ENCODE results near the gene MYO9B. TPM values are rescaled to one million over a fixed set of nuclear protein-coding genes. Genes with fewer than 3 reads are reported as not detected.

MYO9B gene
- total RNA-seq, 1 experiment from 2014 or later = 74.6 TPM

- Histone ChIP-seq H3K36me3 (ENCODE audit: control insufficient read depth in 1 of 2, insufficient read depth in 2 of 2, low read length in 2 of 2) (peaks cover 4% of the 10 kb centered on the region in 2 experiments; a peak in 3 of 4 replicates), H3K9ac (ENCODE audit: low read length) (no peak overlapping the region), H3K27ac (ENCODE audit: low read depth, low read length) (no peak overlapping the region), H3K9me3 (ENCODE audit: control insufficient read depth in 1 of 2, insufficient read depth in 1 of 2, low read depth in 1 of 2, low read length in 2 of 2) (no peaks in the 10 kb centered on the region), H4K20me1 (ENCODE audit: insufficient read depth) (no peaks in the 10 kb centered on the region), H3K4me3 (replicated peaks in 1 of 2; ENCODE audit: low read depth in 1 of 2, low read length in 2 of 2) (no peak overlapping the region), H3K4me1 (ENCODE audit: control insufficient read depth in 1 of 2, insufficient read depth in 2 of 2, low read length in 2 of 2) (peaks cover 18 to 19% of the 10 kb centered on the region in 2 experiments), H3K9me2 (ENCODE audit: insufficient read depth) (no peaks in the 10 kb centered on the region), H2AFZ (ENCODE audit: low read depth, low read length, poor library complexity, severe bottlenecking) (no peak overlapping the region), H3K4me2 (ENCODE audit: low read length) (no peak overlapping the region), H3K27me3 (ENCODE audit: insufficient read depth, low read length) (no peaks in the 10 kb centered on the region), H3K79me2 (ENCODE audit: insufficient read depth, low read length) (peaks cover 67% of the 10 kb centered on the region)
- DNase-seq (ENCODE audit: low read depth, low spot score) (no peak), ATAC-seq (no peak)
- ChIA-PET CTCF (no interaction called here), POLR2A (no interaction called here), RAD21 (ENCODE audit: low non-redundant PET in 1 of 2, low total read pairs in 2 of 2, uncharacterized antibody in 2 of 2, unreplicated experiment in 2 of 2) (no interaction called here)
- BruUV-seq (replicated peaks) = no TSS peak
- intact Hi-C loops (cut with micrococcal nuclease) = no loop called here
- TF ChIP-seq CEBPB (IDR thresholded peaks at IDR 0.05; ENCODE audit: low read depth) (no peak), FOSL1 (IDR thresholded peaks at IDR 0.05; ENCODE audit: low read depth) (no peak), EGR1 (IDR thresholded peaks at IDR 0.05; ENCODE audit: low read depth) (no peak)
These were observed 36.2 kb downstream of the MYO9B start for GRCh38 chr19:17111766-17112165.

GRCh38 chr19:17112271-17112670 is 36.7 kb downstream of the MYO9B start:
- no peak overlapping the region for H2AFZ ChIP-seq (ENCODE audit: low read depth, low read length, poor library complexity, severe bottlenecking)
- H3K36me3 ChIP-seq (ENCODE audit: control insufficient read depth in 1 of 2, insufficient read depth in 2 of 2, low read length in 2 of 2) = peaks cover 4% of the 10 kb centered on the region in 2 experiments; a peak in 3 of 4 replicates
- H3K79me2 ChIP-seq (ENCODE audit: insufficient read depth, low read length) = peaks cover 67% of the 10 kb centered on the region
- H3K9me2 ChIP-seq (ENCODE audit: insufficient read depth) = no peaks in the 10 kb centered on the region
- H3K27me3 ChIP-seq (ENCODE audit: insufficient read depth, low read length) = no peaks in the 10 kb centered on the region
- intact Hi-C loops (cut with micrococcal nuclease) = no loop called here
- RAD21 ChIA-PET (ENCODE audit: low non-redundant PET in 1 of 2, low total read pairs in 2 of 2, uncharacterized antibody in 2 of 2, unreplicated experiment in 2 of 2) = no interaction called here
- H4K20me1 ChIP-seq (ENCODE audit: insufficient read depth) = no peaks in the 10 kb centered on the region
- H3K4me2 ChIP-seq (ENCODE audit: low read length) = no peak overlapping the region
- no peaks in the 10 kb centered on the region for H3K9me3 ChIP-seq (ENCODE audit: control insufficient read depth in 1 of 2, insufficient read depth in 1 of 2, low read depth in 1 of 2, low read length in 2 of 2)
- POLR2A ChIA-PET = no interaction called here
- no peak overlapping the region for H3K9ac ChIP-seq (ENCODE audit: low read length)
- BruUV-seq (replicated peaks) = no TSS peak
- peaks cover 14 to 15% of the 10 kb centered on the region in 2 experiments for H3K4me1 ChIP-seq (ENCODE audit: control insufficient read depth in 1 of 2, insufficient read depth in 2 of 2, low read length in 2 of 2)
- H3K4me3 ChIP-seq (replicated peaks in 1 of 2; ENCODE audit: low read depth in 1 of 2, low read length in 2 of 2) = no peak overlapping the region
- no peak for ATAC-seq
- CTCF ChIA-PET = no interaction called here
- no peak for DNase-seq (ENCODE audit: low read depth, low spot score)
- no peak overlapping the region for H3K27ac ChIP-seq (ENCODE audit: low read depth, low read length)
- TF ChIP-seq POLR2AphosphoS5 (IDR thresholded peaks at IDR 0.05; ENCODE audit: low read depth, low read length) (no peak), CTCF (IDR thresholded peaks at IDR 0.05 in 2 of 3, conservative IDR thresholded peaks at IDR 0.05 in 1 of 3; ENCODE audit: borderline replicate concordance in 1 of 3, insufficient read depth in 1 of 3, low read depth in 2 of 3, low read length in 2 of 3) (no peak), CBX3 (IDR thresholded peaks at IDR 0.05; ENCODE audit: low read depth) (no peak), RAD21 (IDR thresholded peaks at IDR 0.05; ENCODE audit: low read depth) (no peak), SP1 (IDR thresholded peaks at IDR 0.05; ENCODE audit: low read depth) (no peak), POLR2A (IDR thresholded peaks at IDR 0.05; ENCODE audit: borderline replicate concordance, extremely low read depth, insufficient read depth, insufficient read length) (no peak), SRF (IDR thresholded peaks at IDR 0.05; ENCODE audit: low read depth) (no peak), ZBTB33 (IDR thresholded peaks at IDR 0.05; ENCODE audit: extremely low read depth, insufficient replicate concordance, low read length) (no peak), ZFX (IDR thresholded peaks at IDR 0.05) (no peak), FOSL1 (IDR thresholded peaks at IDR 0.05; ENCODE audit: low read depth) (no peak), TCF7L2 (IDR thresholded peaks at IDR 0.05; ENCODE audit: borderline replicate concordance, extremely low read depth, insufficient read depth, insufficient read length) (no peak), YY1 (IDR thresholded peaks at IDR 0.05; ENCODE audit: extremely low read depth, insufficient replicate concordance, low read depth, low read length) (no peak)

Measured in HCT116 (cell line).